GM23248 (cell line): ENCODE data around the gene LRP5.

Experiments
- EZH2 ChIP-seq: fragments of 200-600 bp; sonication (generic); IDR thresholded peaks from 2 replicates; pipeline ENCODE4 v1.6.1; 2018; ENCODE audit warnings: antibody characterized with exemption, mild to moderate bottlenecking; ENCODE audit not compliant: insufficient read depth, poor library complexity, severe bottlenecking
- EZH2phosphoT487 ChIP-seq: fragments of 200-600 bp; sonication (generic); IDR thresholded peaks from 2 replicates; pipeline ENCODE4 v1.6.1; 2018; ENCODE audit warnings: antibody characterized with exemption, moderate library complexity, mild to moderate bottlenecking, low read depth; ENCODE audit not compliant: insufficient read depth

DNA sequence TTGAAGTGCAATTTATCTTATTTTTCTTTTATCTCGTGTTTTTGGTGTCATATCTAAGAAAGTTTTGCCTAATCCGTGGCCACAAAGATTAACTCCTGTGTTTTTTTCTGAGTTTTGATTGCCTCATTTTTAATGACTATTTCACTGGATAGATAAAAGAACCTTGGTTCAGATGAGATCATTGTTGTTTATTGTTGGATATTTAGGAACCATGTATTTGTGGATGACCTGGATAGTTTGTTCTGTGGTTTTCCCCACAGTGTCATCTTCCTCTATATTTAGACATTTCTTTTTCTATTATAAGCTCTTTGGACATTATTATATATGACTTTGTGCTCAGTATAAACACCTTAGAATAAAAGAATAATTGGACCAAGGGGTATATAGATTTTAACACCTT lies 185.4 kb downstream of the LRP5 start:
- TF ChIP-seq EZH2 = no peak
- no peak for TF ChIP-seq EZH2phosphoT487
